ENCODE results near the gene TNS3.

Gene TNS3

DNA sequence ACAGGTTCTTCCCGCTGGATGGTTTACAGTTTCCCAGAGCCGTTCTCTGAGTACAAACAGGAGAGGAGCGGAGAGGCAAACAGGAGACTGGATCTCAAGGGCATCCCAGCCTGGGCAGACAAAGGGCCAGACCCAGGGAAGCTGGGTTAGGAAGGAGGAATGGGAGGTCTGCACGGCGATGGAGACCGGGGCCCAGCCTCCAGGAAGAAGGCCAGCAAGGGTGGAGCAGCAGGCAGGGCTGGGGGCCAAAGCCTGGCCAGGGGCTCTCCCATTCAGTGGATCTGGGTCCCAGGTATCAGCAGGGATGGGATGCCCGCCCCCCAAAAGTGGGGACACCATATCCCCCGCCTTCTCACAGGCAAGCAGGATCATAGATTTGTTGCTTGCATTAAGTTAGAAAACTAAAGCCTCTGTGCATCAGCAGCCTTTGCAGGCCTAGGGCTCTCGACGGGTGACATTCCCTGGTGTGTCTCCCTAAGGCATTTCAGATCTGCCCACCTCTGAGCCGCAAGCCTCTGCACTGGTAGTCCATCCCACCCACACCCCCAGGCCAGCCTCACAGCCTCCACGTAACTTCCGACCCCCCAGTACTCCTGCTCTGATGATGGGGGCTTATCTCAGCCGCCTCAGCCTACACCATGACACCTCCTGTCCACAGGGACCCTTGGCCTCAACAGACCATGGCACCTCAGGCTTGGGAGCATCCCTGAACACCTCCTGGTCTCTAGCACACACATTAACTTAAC lies 59.9 kb downstream of the TNS3 start:
- no peak for DNase-seq (ENCODE audit: low spot score)

GRCh38 chr7:47521011-47521795 lies 60.7 kb downstream of the TNS3 start:
- no peak for DNase-seq (ENCODE audit: low spot score)

DNA sequence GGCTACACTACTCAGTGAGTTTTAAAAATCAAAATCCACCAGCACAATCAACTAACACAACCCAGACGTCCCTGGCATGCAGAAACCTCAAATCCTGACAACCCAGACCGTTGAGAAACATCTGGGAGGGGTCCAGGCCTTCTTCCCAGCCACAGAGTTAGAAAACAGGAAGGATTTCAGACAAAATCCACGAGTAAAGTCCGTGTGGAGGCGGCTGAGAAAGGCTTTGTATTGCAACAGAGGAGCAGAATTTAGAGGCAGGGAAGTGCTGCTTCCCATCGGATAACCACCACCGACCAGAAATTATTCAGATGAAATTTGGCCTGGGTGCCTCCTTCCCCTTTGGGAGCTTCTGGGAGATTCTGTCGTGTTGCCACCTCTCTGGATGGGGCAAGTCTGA lies 61.5 kb downstream of the TNS3 start:
- DNase-seq (ENCODE audit: low spot score) = no peak

DNA sequence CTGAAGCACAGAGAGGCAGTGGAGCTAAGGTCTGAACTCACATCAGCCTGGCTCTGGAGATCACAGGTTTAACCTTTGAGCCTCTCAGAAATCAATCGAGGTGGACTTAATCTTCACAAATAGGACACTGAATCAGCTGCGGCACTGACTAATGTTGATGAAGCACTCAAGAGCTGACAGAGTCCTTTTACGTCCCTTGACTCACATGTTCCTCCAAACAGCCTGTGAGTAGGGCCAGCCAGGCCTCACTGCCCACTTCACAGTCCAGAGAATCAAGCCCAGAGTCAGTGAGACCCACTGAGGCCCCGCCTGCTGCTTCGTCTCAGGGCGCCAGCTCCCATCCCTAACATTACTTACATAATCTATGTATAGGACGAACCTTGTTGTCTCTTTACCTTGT lies 63.1 kb downstream of the TNS3 start:
- no peak for DNase-seq (ENCODE audit: low spot score)

DNA sequence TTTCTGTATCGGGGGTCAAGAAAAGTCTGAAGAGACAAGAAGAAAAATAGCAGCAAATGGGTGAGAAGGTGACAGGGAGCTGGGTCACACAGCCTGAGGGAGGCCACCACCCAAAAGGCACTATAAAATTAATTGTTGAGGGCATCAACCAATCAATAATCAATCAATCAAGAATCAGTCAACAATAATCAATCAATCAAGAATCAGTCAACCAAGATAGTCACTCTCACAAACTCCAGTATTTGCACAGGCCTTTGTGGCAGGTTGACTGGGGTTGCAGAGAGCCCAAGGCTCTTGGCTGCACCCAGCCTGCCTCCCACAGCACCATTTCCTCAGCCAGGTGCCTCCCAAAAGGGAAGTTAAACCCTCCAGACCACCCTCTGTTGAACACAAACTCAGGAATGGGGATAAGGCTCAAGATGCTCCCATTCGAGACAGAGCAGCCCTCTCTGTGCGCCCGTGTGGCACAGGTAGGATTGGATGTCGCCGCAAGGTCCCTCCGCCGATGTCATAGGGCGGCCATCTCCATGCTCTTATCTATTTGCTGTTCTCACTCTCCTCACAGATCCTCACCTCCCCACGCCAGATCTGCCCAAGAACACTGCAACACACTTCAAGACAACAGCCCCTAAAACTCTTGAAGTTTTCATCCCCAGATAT lies 64.0 kb downstream of the TNS3 start:
- no peak for DNase-seq (ENCODE audit: low spot score)

GRCh38 chr7:47516985-47517600 lies 64.8 kb downstream of the TNS3 start:
- DNase-seq (ENCODE audit: low spot score) = no peak

GRCh38 chr7:47516386-47516785 lies 65.5 kb downstream of the TNS3 start:
- DNase-seq (ENCODE audit: low spot score) = no peak

- no peak for DNase-seq (ENCODE audit: low spot score)
These were observed 66.5 kb downstream of the TNS3 start for GRCh38 chr7:47515305-47515834.

GRCh38 chr7:47514818-47515217 lies 67.1 kb downstream of the TNS3 start:
- DNase-seq (ENCODE audit: low spot score) = no peak

GRCh38 chr7:47514367-47514766 lies 67.5 kb downstream of the TNS3 start:
- no peak for DNase-seq (ENCODE audit: low spot score)

- no peak for DNase-seq (ENCODE audit: low spot score)
These were observed 68.1 kb downstream of the TNS3 start for GRCh38 chr7:47513741-47514241.

DNA sequence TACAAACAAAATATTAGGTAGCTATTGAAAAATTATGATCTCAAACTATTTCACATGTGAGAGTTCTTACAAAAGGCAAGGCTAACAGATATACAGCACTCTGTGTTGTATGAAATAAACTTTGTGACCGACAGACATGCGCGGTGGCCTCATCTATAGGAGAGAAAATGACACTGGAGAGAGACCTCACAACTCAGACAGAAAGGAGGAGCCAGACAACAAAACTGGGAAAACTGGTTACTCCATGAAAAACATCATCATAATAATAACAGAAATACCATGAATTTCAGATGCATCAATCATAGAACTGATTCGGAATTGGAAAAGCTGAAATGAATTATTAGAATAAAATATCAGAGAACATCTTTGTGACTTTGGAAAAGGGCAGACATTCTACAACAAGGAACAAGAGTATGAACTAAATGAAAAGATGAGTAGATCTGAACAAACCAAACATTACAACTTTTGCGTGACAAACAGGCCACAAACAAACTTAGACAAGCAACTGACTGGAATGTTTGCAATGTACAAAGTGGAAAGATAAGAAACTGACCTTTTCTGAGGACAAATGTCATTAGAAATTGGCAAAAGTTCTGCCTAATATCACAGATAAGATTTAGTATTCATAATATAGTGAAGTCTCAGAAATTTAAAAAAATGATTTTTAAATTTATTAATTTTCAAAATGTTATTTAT lies 69.3 kb downstream of the TNS3 start:
- no peak for DNase-seq (ENCODE audit: low spot score)

GRCh38 chr7:47511699-47512370 lies 70.1 kb downstream of the TNS3 start:
- no peak for DNase-seq (ENCODE audit: low spot score)

DNA sequence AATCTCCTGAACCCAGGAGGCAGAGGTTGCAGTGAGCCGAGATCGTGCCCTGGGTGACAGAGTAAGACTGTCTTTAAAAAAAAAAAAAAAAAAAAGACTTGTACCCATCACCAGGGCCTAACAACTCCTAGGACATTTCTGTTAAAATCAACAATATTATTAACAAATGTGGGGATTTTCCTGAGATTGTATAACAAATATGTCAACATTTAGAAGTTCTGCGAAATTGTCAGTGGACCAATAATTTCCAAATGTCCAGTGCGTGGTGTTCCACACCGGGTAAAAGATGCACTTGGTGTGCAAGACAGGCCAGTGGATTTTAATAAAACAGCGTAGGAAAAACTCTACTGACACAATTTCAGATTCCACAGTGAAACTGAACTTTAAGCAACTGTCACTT lies 71.1 kb downstream of the TNS3 start:
- DNase-seq (ENCODE audit: low spot score) = no peak

- DNase-seq (ENCODE audit: low spot score) = no peak
These were observed 71.7 kb downstream of the TNS3 start for GRCh38 chr7:47510192-47510591.

DNA sequence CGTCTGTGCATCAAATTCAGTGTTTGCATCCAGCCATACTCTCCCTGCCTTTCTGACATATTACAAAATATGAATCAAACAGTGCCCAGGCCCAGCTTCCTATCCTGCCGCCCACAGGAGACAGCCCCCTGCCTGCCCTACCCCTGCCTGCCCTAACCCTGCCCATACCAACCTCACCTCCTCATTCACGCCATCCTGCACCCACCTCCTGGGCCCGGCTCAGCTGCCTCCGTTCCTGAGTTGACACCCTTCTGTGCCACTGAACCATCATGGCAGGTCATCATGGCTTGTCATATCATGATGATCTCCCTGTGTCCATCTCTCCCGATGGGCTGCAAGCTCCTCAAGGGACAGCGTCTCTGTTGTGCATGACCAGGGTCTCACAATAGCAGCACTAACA lies 72.3 kb downstream of the TNS3 start:
- no peak for DNase-seq (ENCODE audit: low spot score)

- no peak for DNase-seq (ENCODE audit: low spot score)
These were observed 73.2 kb downstream of the TNS3 start for GRCh38 chr7:47508389-47509380.

DNA sequence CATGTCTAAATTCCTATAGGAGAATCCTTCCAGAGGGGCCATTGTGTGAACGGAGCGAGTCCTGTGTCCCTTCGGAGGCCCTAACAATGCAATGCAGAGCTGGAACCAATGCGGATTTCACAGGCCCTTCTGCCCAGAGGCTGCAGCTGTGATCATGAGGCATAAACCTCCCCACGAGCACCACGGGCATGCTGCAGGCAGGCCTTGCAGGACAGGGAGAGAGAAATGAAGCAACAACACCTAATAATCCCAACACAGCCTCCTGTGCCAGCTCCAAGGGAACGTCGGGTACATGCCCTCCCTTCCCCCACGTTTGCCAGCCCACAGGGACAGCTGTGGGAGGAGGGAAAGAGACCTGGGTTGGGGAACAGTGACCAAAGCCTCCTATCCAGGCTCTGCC lies 74.4 kb downstream of the TNS3 start:
- DNase-seq (ENCODE audit: low spot score) = no peak

Data from kidney capillary endothelial cell (primary cell).